GM12878 (cell line): ENCODE data around the gene MRPL32. TPM values are rescaled to one million over a fixed set of nuclear protein-coding genes. Genes with fewer than 3 reads are reported as not detected.
A peak's percentile ranks its signal among the peaks of the same experiment; 100 is the strongest.

Source experiments
- BCLAF1 ChIP-seq: fragments of 450-650 bp; IDR thresholded peaks from 2 replicates; pipeline ENCODE4 v1.6.1; 2017; ENCODE audit warnings: antibody characterized with exemption, mild to moderate bottlenecking, moderate library complexity
- E2F8 ChIP-seq: fragments of 450-650 bp; IDR thresholded peaks from 2 replicates; pipeline ENCODE4 v1.6.1; 2018; ENCODE audit warnings: mild to moderate bottlenecking, low read depth, moderate library complexity; ENCODE audit not compliant: partially characterized antibody
- FOXK2 ChIP-seq: fragments of 450-650 bp; IDR thresholded peaks from 2 replicates; pipeline ENCODE4 v1.6.1; 2017; ENCODE audit warnings: mild to moderate bottlenecking, moderate library complexity
- GABPA ChIP-seq: IDR thresholded peaks from 2 replicates; pipeline ENCODE4 v1.6.1; 2014; ENCODE audit warnings: antibody characterized with exemption, low read depth, mild to moderate bottlenecking, inconsistent platforms
- JUNB ChIP-seq: IDR thresholded peaks from 2 replicates; pipeline ENCODE4 v1.6.1; 2016; ENCODE audit warnings: antibody characterized with exemption, mild to moderate bottlenecking
- NRF1 ChIP-seq: conservative IDR thresholded peaks from 2 replicates; pipeline ENCODE4 v1.6.1; 2011; ENCODE audit warnings: mild to moderate bottlenecking, low read depth, low read length, improper control_type of control experiment
- RELA ChIP-seq: fragments of 450-650 bp; IDR thresholded peaks from 2 replicates; pipeline ENCODE4 v1.8.0; 2014; ENCODE audit warnings: borderline replicate concordance; ENCODE audit not compliant: partially characterized antibody
- SUPT20H ChIP-seq: IDR thresholded peaks from 2 replicates; pipeline ENCODE4 v1.6.1; 2011; ENCODE audit warnings: low read depth, mild to moderate bottlenecking, low read length, moderate library complexity, borderline replicate concordance; ENCODE audit not compliant: control insufficient read depth
- YY1 ChIP-seq: IDR thresholded peaks from 2 replicates; pipeline ENCODE4 v1.6.1; 2011; ENCODE audit warnings: low read depth, mild to moderate bottlenecking, low read length
- ZNF592 ChIP-seq: fragments of 450-650 bp; IDR thresholded peaks from 2 replicates; pipeline ENCODE4 v1.6.1; 2017; ENCODE audit warnings: mild to moderate bottlenecking, moderate library complexity
- polyA plus RNA-seq, 11 experiments: library from polyadenylated mRNA; depleted of rRNA in 4 of 11; unstranded in 6 of 11; stranded (reverse) in 5 of 11; fragments of >200 nt; fragmentation: Nextera tagmentation in 4 of 11; fragmentation: Illumina TruSeq in 1 of 11; extraction: Ambion mirVana in 4 of 11; extraction: Trizol in 1 of 11; gene quantifications; 1 replicate in 1 of 11; 2 replicates in 10 of 11; pipeline versions ENCODE4 v1.2.1 to v1.2.3, GENCODE V29; 2011 to 2016; ENCODE audit warnings: inconsistent platforms in 2 of 11, missing spikeins in 2 of 11, low read depth in 1 of 11
- total RNA-seq, 4 experiments: library from RNA; depleted of rRNA in 3 of 4; stranded (reverse); fragments of >200 nt in 3 of 4; fragmentation: Illumina TruSeq in 1 of 4; extraction: Trizol in 1 of 4; gene quantifications; 2 replicates each; pipeline versions ENCODE4 v1.2.1 to v1.2.3, GENCODE V29; 2013 to 2021

The MRPL32 gene
- total and polyA plus RNA-seq, 10 of the 15 experiments (the other 5 are each of a cell fraction or from before 2014, with no cell fraction given): 65.3 to 339 (median 112) TPM

GRCh38 chr7:42945821-42946626, 13.8 kb downstream of the MRPL32 start (continued):
- no peak for TF ChIP-seq E2F8
- no peak for TF ChIP-seq FOXK2
- TF ChIP-seq NRF1: no peak
- no peak for TF ChIP-seq YY1
- TF ChIP-seq SUPT20H: no peak
- TF ChIP-seq JUNB: no peak
- TF ChIP-seq RELA: peak; percentile 62
- no peak for TF ChIP-seq BCLAF1
- no peak for TF ChIP-seq GABPA
- TF ChIP-seq ZNF592: no peak
